OCI-M2 (cell line): Measurements from ENCODE around the gene C4orf54.

Experiments
- DNase-seq: peaks from one replicate; lab custom pipeline; 2025; ENCODE audit not compliant: unreplicated experiment; lab: John Stamatoyannopoulos, UW

Gene C4orf54

GRCh38 chr4:99625369-99625768 lies 32.3 kb downstream of the C4orf54 start:
- DNase-seq, result no peak

GRCh38 chr4:99624141-99624719 lies 33.4 kb downstream of the C4orf54 start:
- DNase-seq, result no peak

- no peak for DNase-seq
These were observed 35.3 kb downstream of the C4orf54 start for GRCh38 chr4:99622341-99622740.

GRCh38 chr4:99617374-99617773 lies 40.3 kb downstream of the C4orf54 start:
- DNase-seq, result no peak

- DNase-seq, result no peak
These were observed 42.3 kb downstream of the C4orf54 start for GRCh38 chr4:99615170-99615820.

GRCh38 chr4:99614491-99614890 lies 43.1 kb downstream of the C4orf54 start:
- DNase-seq, result no peak

- no peak for DNase-seq
These were observed 44.9 kb downstream of the C4orf54 start for GRCh38 chr4:99612704-99613103.

- DNase-seq, result no peak
These were observed 45.3 kb downstream of the C4orf54 start for GRCh38 chr4:99612281-99612680.

GRCh38 chr4:99610605-99611175 lies 46.9 kb downstream of the C4orf54 start:
- DNase-seq, result no peak

- DNase-seq, result no peak
These were observed 49.2 kb downstream of the C4orf54 start for GRCh38 chr4:99608417-99608816.
